OCI-LY3 (cell line): ENCODE measurements around the gene SLC6A13.

Experiments used
- H2AFZ ChIP-seq: fragments of 200-600, 300-600 bp; shearing (Covaris generic); 2 replicates; pipeline ENCODE4 v1.6.0; 2014; ENCODE audit warnings: antibody characterized with exemption, low read depth, low read length
- H3K27ac ChIP-seq: fragments of 200-600, 300-600 bp; sonication (generic); 2 replicates; pipeline ENCODE4 v1.5.1; 2014; ENCODE audit warnings: mild to moderate bottlenecking, low read length, moderate library complexity, mixed read lengths
- H3K27me3 ChIP-seq: fragments of 200-600, 300-600 bp; sonication (generic); 2 replicates; pipeline ENCODE4 v1.6.1; 2014; ENCODE audit warnings: low read depth, low read length, mixed read lengths
- H3K36me3 ChIP-seq: fragments of 200-600, 300-600 bp; sonication (generic); replicated peaks from 2 replicates; pipeline ENCODE3; 2014; ENCODE audit warnings: low read depth, low read length, mixed read lengths
- H3K4me1 ChIP-seq: fragments of 300-600, 200-600 bp; sonication (generic); 2 replicates; pipeline ENCODE4 v1.6.1; 2014; ENCODE audit warnings: low read length, mixed read lengths
- H3K4me2 ChIP-seq: fragments of 200-600, 300-600 bp; sonication (generic); 2 replicates; pipeline ENCODE4 v1.6.1; 2014; ENCODE audit warnings: low read length, mixed read lengths
- H3K4me3 ChIP-seq: fragments of 300-600, 200-600 bp; sonication (generic); 2 replicates; pipeline ENCODE4 v1.5.1; 2014; ENCODE audit warnings: antibody characterized with exemption, mild to moderate bottlenecking, low read length, moderate library complexity
- H3K79me2 ChIP-seq: fragments of 300-600, 200-600 bp; shearing (Covaris generic); 2 replicates; pipeline ENCODE4 v1.6.1; 2014; ENCODE audit warnings: mild to moderate bottlenecking, low read length, mixed read lengths
- H3K9ac ChIP-seq: fragments of 300-600, 200-600 bp; shearing (Covaris generic); 2 replicates; pipeline ENCODE4 v1.6.0; 2014; ENCODE audit warnings: mild to moderate bottlenecking, low read length, moderate library complexity
- H3K9me3 ChIP-seq: fragments of 200-600, 300-600 bp; shearing (Covaris generic); 2 replicates; pipeline ENCODE4 v1.6.1; 2014; ENCODE audit warnings: low read length, mixed read lengths; ENCODE audit not compliant: insufficient read depth
- H4K20me1 ChIP-seq: fragments of 200-600, 300-600 bp; sonication (generic); 2 replicates; pipeline ENCODE4 v1.6.1; 2016; ENCODE audit warnings: low read length, mixed read lengths; ENCODE audit not compliant: insufficient read depth
- EZH2phosphoT487 ChIP-seq: fragments of 200-600 bp; shearing (Covaris generic); IDR thresholded peaks from 2 replicates; pipeline ENCODE4 v1.6.1; 2018; ENCODE audit warnings: antibody characterized with exemption, mixed run types, low read depth
- TF ChIP-seq, protein P1 (sequence below): fragments of 200-600, 300-600 bp; sonication (generic); IDR thresholded peaks from 2 replicates; pipeline ENCODE4 v1.5.1; 2014; ENCODE audit warnings: antibody characterized with exemption, low read length, low read depth

Gene SLC6A13

DNA sequence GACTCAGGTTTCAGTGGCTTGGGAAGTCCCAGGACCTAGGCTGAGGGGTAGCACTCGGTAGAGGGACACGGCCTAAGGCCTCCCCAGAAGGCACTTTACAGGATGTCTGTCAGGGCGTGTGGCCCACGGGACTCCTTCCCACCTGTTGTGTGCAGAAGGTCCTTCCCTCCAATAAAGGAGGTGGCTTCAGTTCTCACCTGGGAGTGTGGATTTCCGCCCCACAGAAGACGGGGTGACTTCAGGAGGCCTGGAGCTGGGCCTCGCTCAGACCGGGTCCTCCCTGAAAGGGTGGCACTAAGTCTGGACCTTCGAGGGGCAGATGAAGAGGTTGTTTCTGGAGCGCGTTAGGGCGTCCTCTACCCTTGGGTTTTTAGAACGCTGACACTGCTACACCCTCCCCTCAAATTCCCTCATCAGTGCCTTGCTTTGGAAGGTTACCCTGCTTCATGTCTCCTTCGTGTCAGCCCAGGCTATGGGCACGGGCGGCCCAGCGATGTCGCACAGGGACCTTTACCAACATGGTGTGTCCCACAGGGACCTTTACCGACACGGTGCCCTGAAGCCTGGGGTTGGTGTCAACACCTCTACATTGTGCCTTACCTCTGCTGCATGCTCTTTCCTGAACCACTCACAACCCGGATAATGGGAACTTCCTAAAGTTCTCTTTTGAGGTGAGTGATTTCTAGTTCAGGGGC is 55.7 kb downstream of the SLC6A13 start:
- no peaks in the 10 kb centered on the region for H3K36me3 ChIP-seq
- H3K9ac ChIP-seq = no peak overlapping the region
- peaks cover 8% of the 10 kb centered on the region for H3K4me1 ChIP-seq
- no peak overlapping the region for H3K4me2 ChIP-seq
- H3K27ac ChIP-seq = no peak overlapping the region
- no peak overlapping the region for H2AFZ ChIP-seq
- TF ChIP-seq, protein P1, sequence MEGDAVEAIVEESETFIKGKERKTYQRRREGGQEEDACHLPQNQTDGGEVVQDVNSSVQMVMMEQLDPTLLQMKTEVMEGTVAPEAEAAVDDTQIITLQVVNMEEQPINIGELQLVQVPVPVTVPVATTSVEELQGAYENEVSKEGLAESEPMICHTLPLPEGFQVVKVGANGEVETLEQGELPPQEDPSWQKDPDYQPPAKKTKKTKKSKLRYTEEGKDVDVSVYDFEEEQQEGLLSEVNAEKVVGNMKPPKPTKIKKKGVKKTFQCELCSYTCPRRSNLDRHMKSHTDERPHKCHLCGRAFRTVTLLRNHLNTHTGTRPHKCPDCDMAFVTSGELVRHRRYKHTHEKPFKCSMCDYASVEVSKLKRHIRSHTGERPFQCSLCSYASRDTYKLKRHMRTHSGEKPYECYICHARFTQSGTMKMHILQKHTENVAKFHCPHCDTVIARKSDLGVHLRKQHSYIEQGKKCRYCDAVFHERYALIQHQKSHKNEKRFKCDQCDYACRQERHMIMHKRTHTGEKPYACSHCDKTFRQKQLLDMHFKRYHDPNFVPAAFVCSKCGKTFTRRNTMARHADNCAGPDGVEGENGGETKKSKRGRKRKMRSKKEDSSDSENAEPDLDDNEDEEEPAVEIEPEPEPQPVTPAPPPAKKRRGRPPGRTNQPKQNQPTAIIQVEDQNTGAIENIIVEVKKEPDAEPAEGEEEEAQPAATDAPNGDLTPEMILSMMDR = no peak
- TF ChIP-seq EZH2phosphoT487 = no peak
- H3K27me3 ChIP-seq = no peaks in the 10 kb centered on the region
- H3K79me2 ChIP-seq = no peaks in the 10 kb centered on the region
- H4K20me1 ChIP-seq = no peaks in the 10 kb centered on the region
- H3K4me3 ChIP-seq = no peak overlapping the region
- no peaks in the 10 kb centered on the region for H3K9me3 ChIP-seq

DNA sequence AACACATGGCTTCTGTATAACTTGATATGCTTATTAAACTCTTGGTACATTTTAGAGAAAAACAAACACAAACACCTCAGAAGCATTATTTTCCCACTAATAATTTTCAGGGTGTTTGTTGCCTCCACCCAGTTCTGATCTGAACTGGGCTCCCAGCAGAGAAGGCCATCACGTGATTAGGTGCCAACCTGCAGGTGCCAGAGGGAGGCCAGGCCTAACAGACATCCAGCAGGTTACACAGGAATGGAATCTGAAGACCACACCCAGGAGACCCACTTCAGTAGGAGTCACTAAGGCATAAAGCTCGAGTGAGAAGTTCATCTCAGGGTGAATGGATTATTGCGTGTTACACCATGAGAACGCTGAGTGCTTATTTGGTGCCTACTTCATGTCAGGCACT is 57.6 kb downstream of the SLC6A13 start:
- Histone ChIP-seq H3K27ac (no peak overlapping the region), H3K79me2 (no peaks in the 10 kb centered on the region), H3K36me3 (no peaks in the 10 kb centered on the region), H4K20me1 (no peaks in the 10 kb centered on the region), H3K9ac (no peak overlapping the region), H3K4me3 (no peak overlapping the region), H2AFZ (no peak overlapping the region), H3K9me3 (no peaks in the 10 kb centered on the region), H3K27me3 (0 out of 2 replicates have a peak, but pooled peaks cover 3% of the 10 kb centered on the region), H3K4me2 (no peak overlapping the region), H3K4me1 (no peaks in the 10 kb centered on the region)
- TF ChIP-seq, protein P1 = no peak
- no peak for TF ChIP-seq EZH2phosphoT487

DNA sequence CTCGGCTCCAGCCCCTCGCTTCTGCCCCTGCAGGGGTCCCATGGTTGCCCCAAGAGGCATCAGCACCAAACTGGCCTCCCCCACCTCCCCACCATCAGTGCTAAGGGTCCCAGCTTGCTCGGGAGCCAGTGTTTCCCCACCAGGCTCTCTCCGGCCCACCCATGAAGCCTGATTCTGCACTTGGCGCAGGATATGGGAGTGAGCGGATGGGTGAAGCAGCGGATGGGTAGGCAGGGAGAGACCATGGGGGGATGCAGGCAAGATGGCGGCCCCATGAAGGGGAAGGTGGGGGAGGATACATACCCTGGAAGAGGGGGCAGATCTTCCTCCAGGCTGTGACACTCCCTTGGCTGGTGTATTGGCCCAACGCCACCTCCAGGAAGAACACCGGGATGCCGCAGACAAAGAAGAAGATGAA is 58.4 kb downstream of the SLC6A13 start:
- Histone ChIP-seq H3K27me3 (peaks cover 9% of the 10 kb centered on the region; the same call in 1 of the 2 replicates), H3K79me2 (no peaks in the 10 kb centered on the region), H3K9ac (no peak overlapping the region), H3K9me3 (no peaks in the 10 kb centered on the region), H3K27ac (no peak overlapping the region), H3K4me2 (no peak overlapping the region), H3K4me1 (no peaks in the 10 kb centered on the region), H3K36me3 (no peaks in the 10 kb centered on the region), H2AFZ (no peak overlapping the region), H4K20me1 (no peaks in the 10 kb centered on the region), H3K4me3 (no peak overlapping the region)
- TF ChIP-seq, protein P1 = no peak
- no peak for TF ChIP-seq EZH2phosphoT487

DNA sequence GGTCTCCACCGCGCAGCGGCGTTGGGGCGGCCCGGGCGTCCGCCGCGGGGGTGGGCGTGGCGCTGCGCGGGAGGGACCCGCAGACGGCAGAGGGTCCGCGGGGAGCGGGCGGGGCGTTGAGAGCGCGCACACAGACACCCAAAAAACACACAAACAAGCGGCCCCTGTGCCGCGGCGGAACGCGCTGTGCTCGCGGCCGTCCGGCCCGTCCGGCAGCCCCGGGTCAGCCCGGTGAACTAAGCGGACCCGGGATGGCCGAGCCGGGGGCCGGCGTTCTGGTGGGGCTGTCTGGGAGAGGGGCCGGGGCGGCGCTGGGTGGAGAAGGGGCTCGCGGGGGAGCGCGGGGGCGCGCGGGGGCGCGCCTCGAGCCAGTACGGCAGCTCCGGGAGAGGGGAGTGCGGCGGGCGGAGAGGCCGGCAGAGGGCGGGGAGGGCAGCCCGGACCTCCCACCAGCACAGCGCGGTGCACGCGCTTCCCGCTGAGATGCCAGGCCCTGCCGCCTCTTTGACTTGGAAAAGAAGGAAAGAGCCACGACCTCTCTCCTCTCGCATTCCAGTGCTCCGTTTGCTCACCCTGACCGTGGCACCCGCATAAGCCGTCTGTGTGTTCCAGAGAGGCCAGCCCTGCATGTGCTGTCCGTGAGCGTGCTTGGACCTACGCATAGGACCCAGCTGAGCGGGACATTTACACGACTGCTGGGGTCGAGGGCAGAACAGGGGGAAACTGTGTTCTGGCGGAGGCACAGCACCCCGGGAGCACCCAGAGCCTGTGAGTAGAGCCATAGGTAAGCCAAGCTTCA is 59.0 kb downstream of the SLC6A13 start:
- Histone ChIP-seq H3K9ac (no peak overlapping the region), H3K9me3 (no peaks in the 10 kb centered on the region), H3K36me3 (no peaks in the 10 kb centered on the region), H3K4me2 (no peak overlapping the region), H3K27ac (no peak overlapping the region), H3K4me1 (no peaks in the 10 kb centered on the region), H3K4me3 (no peak overlapping the region), H4K20me1 (no peaks in the 10 kb centered on the region), H3K27me3 (peaks cover 9% of the 10 kb centered on the region; the same call in 1 of the 2 replicates), H2AFZ (no peak overlapping the region), H3K79me2 (no peaks in the 10 kb centered on the region)
- TF ChIP-seq, protein P1 = no peak
- TF ChIP-seq EZH2phosphoT487 = no peak
